ENCODE data around the gene ASPG.

ASPG gene

GRCh38 chr14:104118006-104118844, 32.7 kb downstream of the ASPG start:
- DNase-seq (ENCODE audit: low read depth): no peak
- H3K4me3 ChIP-seq (ENCODE audit: low read depth, low read length): no peak overlapping the region
- no peak for TF ChIP-seq CTCF (conservative IDR thresholded peaks at IDR 0.05; ENCODE audit: low read depth, low read length)

- no peak for DNase-seq (ENCODE audit: low read depth)
- H3K4me3 ChIP-seq (ENCODE audit: low read depth, low read length): no peak overlapping the region
- no peak for TF ChIP-seq CTCF (conservative IDR thresholded peaks at IDR 0.05; ENCODE audit: low read depth, low read length)
These were observed 33.6 kb downstream of the ASPG start for GRCh38 chr14:104119119-104119487.

GRCh38 chr14:104119488-104120251, 34.2 kb downstream of the ASPG start:
- no peak overlapping the region for H3K4me3 ChIP-seq (ENCODE audit: low read depth, low read length)
- no peak for TF ChIP-seq CTCF (conservative IDR thresholded peaks at IDR 0.05; ENCODE audit: low read depth, low read length)
- DNase-seq (ENCODE audit: low read depth): no peak

- no peak for TF ChIP-seq CTCF (conservative IDR thresholded peaks at IDR 0.05; ENCODE audit: low read depth, low read length)
- no peak for DNase-seq (ENCODE audit: low read depth)
- H3K4me3 ChIP-seq (ENCODE audit: low read depth, low read length): no peak overlapping the region
These were observed 34.8 kb downstream of the ASPG start for GRCh38 chr14:104120281-104120741.

GRCh38 chr14:104121142-104121541, 35.6 kb downstream of the ASPG start:
- H3K4me3 ChIP-seq (ENCODE audit: low read depth, low read length): no peak overlapping the region
- TF ChIP-seq CTCF (conservative IDR thresholded peaks at IDR 0.05; ENCODE audit: low read depth, low read length): no peak
- no peak for DNase-seq (ENCODE audit: low read depth)

- H3K4me3 ChIP-seq (ENCODE audit: low read depth, low read length): no peak overlapping the region
- TF ChIP-seq CTCF (conservative IDR thresholded peaks at IDR 0.05; ENCODE audit: low read depth, low read length): no peak
- no peak for DNase-seq (ENCODE audit: low read depth)
These were observed 38.4 kb downstream of the ASPG start for GRCh38 chr14:104123879-104124278.

Data from choroid plexus epithelial cell (primary cell).